ENCODE data around the gene CHSY1.

GRCh38 chr15:101137312-101137940, 114.4 kb downstream of the CHSY1 start:
- peak in 1 of 3 donors; percentile 12 for TF ChIP-seq POLR2A (IDR thresholded peaks at IDR 0.05)
- TF ChIP-seq CTCF (IDR thresholded peaks at IDR 0.05 in 8 of 11, conservative IDR thresholded peaks at IDR 0.05 in 3 of 11), result peak in 1 of 11 experiments; percentile 28
